WI38 (cell line): ENCODE data around the gene RGS7.

Source experiments
- H3K4me3 ChIP-seq: 2 replicates; pipeline ENCODE4 v1.5.1; 2011; ENCODE audit warnings: low read depth, mild to moderate bottlenecking, control low read depth, low read length
- TF ChIP-seq, protein P1 (sequence below): IDR thresholded peaks from 2 replicates; pipeline ENCODE4 v1.5.1; 2012; ENCODE audit warnings: low read depth, mild to moderate bottlenecking, control low read depth, low read length

Gene RGS7

DNA sequence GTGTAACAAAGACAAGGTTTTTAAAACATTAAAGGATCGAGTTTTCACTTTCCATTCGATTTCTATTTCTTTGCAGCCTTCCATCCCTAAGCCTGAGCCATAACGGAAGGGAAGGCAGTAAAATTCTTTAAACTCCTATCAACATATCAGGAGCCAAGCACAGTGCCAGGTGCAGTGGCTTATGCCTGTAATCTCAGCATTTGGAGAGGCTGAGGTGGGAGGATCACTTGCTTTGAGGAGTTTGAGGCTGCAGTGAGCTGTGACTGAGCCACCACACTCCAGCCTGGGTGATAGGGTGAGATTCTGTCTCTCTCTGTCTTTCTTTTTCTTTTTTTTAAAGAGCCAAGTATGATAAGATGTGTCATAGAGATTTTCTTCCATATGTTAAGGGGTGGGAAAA, 527.5 kb downstream of the RGS7 start:
- TF ChIP-seq, protein P1, sequence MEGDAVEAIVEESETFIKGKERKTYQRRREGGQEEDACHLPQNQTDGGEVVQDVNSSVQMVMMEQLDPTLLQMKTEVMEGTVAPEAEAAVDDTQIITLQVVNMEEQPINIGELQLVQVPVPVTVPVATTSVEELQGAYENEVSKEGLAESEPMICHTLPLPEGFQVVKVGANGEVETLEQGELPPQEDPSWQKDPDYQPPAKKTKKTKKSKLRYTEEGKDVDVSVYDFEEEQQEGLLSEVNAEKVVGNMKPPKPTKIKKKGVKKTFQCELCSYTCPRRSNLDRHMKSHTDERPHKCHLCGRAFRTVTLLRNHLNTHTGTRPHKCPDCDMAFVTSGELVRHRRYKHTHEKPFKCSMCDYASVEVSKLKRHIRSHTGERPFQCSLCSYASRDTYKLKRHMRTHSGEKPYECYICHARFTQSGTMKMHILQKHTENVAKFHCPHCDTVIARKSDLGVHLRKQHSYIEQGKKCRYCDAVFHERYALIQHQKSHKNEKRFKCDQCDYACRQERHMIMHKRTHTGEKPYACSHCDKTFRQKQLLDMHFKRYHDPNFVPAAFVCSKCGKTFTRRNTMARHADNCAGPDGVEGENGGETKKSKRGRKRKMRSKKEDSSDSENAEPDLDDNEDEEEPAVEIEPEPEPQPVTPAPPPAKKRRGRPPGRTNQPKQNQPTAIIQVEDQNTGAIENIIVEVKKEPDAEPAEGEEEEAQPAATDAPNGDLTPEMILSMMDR: no peak

DNA sequence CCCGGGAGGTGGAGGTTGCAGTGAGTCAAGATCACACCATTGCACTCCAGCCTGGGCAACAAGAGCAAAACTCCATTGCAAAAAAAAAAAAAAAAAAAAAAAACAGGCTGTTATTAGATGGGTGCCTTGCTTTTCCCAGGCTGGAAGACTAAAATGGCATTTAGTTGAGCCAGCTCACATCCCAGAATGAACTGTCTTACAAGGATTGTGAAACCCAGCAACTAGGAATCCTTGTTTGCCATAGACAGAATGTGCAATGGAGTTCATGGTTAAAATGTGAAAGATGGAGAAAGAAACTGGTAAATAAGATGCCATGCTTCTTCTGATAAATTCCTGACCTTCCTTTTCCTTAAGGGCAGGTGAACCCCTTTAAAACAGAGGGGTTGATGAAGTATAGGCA, 529.2 kb downstream of the RGS7 start:
- TF ChIP-seq, protein P1: no peak
- H3K4me3 ChIP-seq: no peak overlapping the region

More for the DNA sequence above, 527.5 kb downstream of the RGS7 start:
- H3K4me3 ChIP-seq: no peak overlapping the region

DNA sequence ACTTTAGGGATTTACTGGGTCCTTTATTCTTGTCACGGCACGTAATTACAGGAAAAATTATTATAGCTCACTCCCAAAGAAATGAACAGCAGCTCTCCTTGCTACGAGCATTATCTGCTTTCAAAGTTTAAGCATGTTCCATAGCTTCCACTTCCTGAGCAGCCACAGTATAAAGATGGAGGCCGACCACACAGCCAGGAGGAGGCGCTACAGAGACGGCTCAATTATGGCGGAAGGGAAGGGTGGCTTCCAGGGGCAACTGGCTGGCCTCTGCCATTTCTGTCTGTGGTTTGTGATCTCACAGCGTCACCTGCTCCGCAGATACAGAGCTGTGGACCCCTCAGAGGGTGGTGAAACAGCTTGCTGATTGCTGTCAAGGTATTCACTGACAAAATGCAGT, 532.8 kb downstream of the RGS7 start:
- TF ChIP-seq, protein P1: no peak
- H3K4me3 ChIP-seq: no peak overlapping the region

DNA sequence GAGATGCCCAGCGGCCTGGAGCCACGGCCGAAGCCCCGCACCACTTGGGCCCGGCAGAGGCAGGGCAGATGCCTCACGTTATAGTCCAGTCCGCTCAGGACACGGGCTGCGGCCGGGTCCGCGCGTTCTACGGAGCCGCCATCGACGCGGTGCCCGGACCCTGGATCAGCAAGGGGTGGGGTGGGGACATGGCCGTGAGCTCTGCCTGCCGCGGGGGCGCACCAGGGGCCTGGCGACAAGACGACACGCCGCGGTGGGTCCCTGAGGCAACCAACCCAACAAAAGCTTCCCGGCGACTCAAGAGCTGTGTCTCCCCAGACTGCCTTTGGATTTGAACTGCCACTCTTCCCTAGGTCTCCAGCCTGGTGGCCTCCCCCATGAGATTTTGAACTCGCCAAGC, 533.6 kb downstream of the RGS7 start:
- no peak overlapping the region for H3K4me3 ChIP-seq
- TF ChIP-seq, protein P1: no peak

DNA sequence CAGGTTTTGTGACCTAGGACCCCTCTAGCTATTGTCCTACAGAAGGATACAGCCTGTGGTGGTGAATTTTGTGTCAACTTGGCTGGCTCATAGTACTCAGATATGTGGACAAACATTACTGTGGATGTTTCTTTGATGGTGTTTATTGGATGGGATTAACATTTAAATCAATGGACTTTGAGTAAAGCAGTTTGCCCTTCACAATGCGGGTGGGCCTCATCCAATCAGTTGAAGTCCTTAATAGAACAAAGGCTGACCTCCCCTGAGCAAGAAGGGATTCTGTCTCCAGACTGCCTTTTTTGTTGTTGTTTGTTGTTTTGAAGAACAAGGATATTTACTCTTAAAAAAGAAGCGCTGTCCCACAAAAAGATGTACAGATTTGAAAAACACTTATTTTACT, 535.1 kb downstream of the RGS7 start:
- TF ChIP-seq, protein P1: no peak
- H3K4me3 ChIP-seq: no peak overlapping the region

DNA sequence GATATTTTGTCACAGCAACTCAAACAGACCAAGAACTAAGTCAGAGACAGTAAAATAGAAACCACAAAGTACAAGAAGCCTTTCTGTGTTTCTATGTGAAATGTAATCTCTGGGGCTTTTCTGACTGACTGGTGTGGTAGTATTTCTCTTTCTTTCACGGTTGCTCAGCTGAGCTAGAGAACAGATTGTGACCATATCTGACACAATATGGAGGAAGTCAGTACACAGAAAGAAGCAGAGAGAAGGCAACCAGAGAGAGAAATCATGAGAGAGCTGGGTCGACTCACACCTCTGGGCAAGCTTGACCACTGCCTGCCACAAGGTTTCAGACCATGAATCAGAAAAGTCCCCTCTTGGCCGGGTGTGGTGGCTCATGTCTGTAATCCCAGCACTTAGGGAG, 536.2 kb downstream of the RGS7 start:
- TF ChIP-seq, protein P1: no peak
- no peak overlapping the region for H3K4me3 ChIP-seq

DNA sequence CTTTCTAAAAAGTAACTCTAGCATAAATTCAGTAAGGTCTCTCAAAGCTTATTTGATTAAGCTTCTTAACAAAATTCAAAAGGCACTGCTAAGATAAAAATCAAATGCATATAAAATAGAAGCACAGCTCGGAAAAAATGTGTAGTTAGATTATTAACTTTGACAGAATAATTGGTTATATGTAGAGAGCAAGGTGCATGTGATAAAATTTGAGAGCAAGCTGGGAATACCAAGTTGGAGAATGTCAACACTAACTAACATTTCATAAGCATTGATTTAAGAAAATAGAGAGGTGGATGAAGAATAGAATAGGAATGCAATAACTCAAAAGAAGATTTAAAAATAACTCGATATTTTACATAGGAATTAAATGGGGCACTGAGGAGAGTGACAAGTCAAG, 540.5 kb downstream of the RGS7 start:
- no peak overlapping the region for H3K4me3 ChIP-seq
- TF ChIP-seq, protein P1: no peak
